Trophoblast cell (in vitro differentiated cells and primary cell): Measurements from ENCODE around the gene IFT57.

ENCODE experiments used
- DNase-seq, 2 donors: peaks; one replicate each; pipeline ENCODE4 v3.0.0-alpha.2; 2016
- H2AFZ ChIP-seq: 2 replicates; pipeline ENCODE4 v1.6.1; 2013; ENCODE audit warnings: low read length, moderate library complexity, mild to moderate bottlenecking; ENCODE audit not compliant: insufficient read depth, poor library complexity
- H2AK5ac ChIP-seq: 2 replicates; pipeline ENCODE4 v1.6.1; 2013; ENCODE audit warnings: mild to moderate bottlenecking, low read length
- H2BK120ac ChIP-seq: 2 replicates; pipeline ENCODE4 v1.6.1; 2013; ENCODE audit warnings: low read length, mild to moderate bottlenecking, moderate library complexity; ENCODE audit not compliant: insufficient read depth, poor library complexity
- H2BK12ac ChIP-seq: 2 replicates; pipeline ENCODE4 v1.6.1; 2013; ENCODE audit warnings: mild to moderate bottlenecking, low read length, moderate library complexity
- H2BK5ac ChIP-seq: 2 replicates; pipeline ENCODE4 v1.6.1; 2013; ENCODE audit warnings: low read length, low read depth, moderate library complexity, mild to moderate bottlenecking; ENCODE audit not compliant: poor library complexity
- H3K14ac ChIP-seq: 2 replicates; pipeline ENCODE4 v1.6.1; 2013; ENCODE audit warnings: mild to moderate bottlenecking, low read length
- H3K18ac ChIP-seq: 2 replicates; pipeline ENCODE4 v1.6.1; 2013; ENCODE audit warnings: mild to moderate bottlenecking, low read length
- H3K23ac ChIP-seq: 2 replicates; pipeline ENCODE4 v1.6.1; 2013; ENCODE audit warnings: low read length
- H3K27ac ChIP-seq: 2 replicates; pipeline ENCODE4 v1.5.1; 2013; ENCODE audit warnings: low read depth, mild to moderate bottlenecking, inconsistent platforms, low read length, moderate library complexity
- H3K27me3 ChIP-seq: 2 replicates; pipeline ENCODE4 v1.6.1; 2013; ENCODE audit warnings: inconsistent platforms, mild to moderate bottlenecking, low read length, moderate library complexity; ENCODE audit not compliant: insufficient read depth
- H3K36me3 ChIP-seq, 2 experiments: 1 replicate in 1 of 2; 2 replicates in 1 of 2; pipeline ENCODE4 v1.6.1; 2013; ENCODE audit warnings: low read length in 2 of 2, mild to moderate bottlenecking in 2 of 2, moderate library complexity in 1 of 2; ENCODE audit not compliant: insufficient read depth in 2 of 2, control insufficient read depth in 1 of 2
- H3K4ac ChIP-seq: 2 replicates; pipeline ENCODE4 v1.6.1; 2013; ENCODE audit warnings: low read depth, mild to moderate bottlenecking, low read length, moderate library complexity
- H3K4me1 ChIP-seq, 2 experiments: 1 replicate in 1 of 2; 2 replicates in 1 of 2; pipeline ENCODE4 v1.6.1; 2013; ENCODE audit warnings: low read length in 2 of 2, mild to moderate bottlenecking in 2 of 2, moderate library complexity in 1 of 2; ENCODE audit not compliant: insufficient read depth in 2 of 2, control insufficient read depth in 1 of 2
- H3K4me2 ChIP-seq: 2 replicates; pipeline ENCODE4 v1.6.1; 2013; ENCODE audit warnings: inconsistent platforms, mild to moderate bottlenecking, low read length, moderate library complexity
- H3K4me3 ChIP-seq: 2 replicates; pipeline ENCODE4 v1.5.1; 2013; ENCODE audit warnings: mild to moderate bottlenecking, low read depth, low read length, inconsistent platforms
- H3K79me1 ChIP-seq: one replicate; pipeline ENCODE4 v1.6.1; 2013; ENCODE audit warnings: low read length
- H3K79me2 ChIP-seq: 2 replicates; pipeline ENCODE4 v1.6.1; 2013; ENCODE audit warnings: low read length, mild to moderate bottlenecking; ENCODE audit not compliant: control insufficient read depth, insufficient read depth, poor library complexity
- H3K9ac ChIP-seq: 2 replicates; pipeline ENCODE4 v1.6.1; 2013; ENCODE audit warnings: mild to moderate bottlenecking, low read length
- H3K9me3 ChIP-seq: 2 replicates; pipeline ENCODE4 v1.6.1; 2013; ENCODE audit warnings: low read depth, mild to moderate bottlenecking, control low read depth, inconsistent platforms, low read length; ENCODE audit not compliant: insufficient read depth
- H4K12ac ChIP-seq: 2 replicates; pipeline ENCODE4 v1.6.1; 2013; ENCODE audit warnings: low read depth, mild to moderate bottlenecking, low read length, moderate library complexity
- H4K8ac ChIP-seq: 2 replicates; pipeline ENCODE4 v1.6.1; 2013; ENCODE audit warnings: low read depth, mild to moderate bottlenecking, low read length, moderate library complexity
- H4K91ac ChIP-seq: one replicate; pipeline ENCODE4 v1.6.1; 2013; ENCODE audit warnings: low read depth, mild to moderate bottlenecking, low read length, moderate library complexity
- WGBS: extraction: QIAGEN DNeasy Blood & Tissue Kit; methylation state at CpG from one replicate; pipeline ENCODE4 v1.1.7; 2013; ENCODE audit warnings: missing lambda C conversion rate; ENCODE audit not compliant: insufficient read length, insufficient coverage; ENCODE audit errors: extremely low coverage; 5-methylcytosine and 5-hydroxymethylcytosine counted together

IFT57 gene

DNA sequence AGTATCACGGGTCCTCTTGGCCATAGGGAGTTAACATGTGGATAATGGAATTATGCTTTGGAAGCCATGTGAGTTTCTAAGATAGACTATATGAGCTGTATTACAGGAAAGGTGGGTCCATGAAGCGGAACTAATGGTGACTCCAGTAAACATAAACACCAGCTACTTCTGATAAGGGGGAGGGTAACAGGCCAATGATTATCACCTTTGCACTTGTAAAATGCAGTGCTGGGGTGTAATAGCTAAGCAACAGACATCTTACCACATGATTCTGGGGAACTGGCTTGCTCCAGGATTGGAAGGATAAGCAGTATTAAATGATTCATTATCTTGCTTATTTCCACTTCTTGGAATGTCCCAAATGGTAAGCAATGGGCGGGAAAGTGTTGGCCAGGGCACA lies 70.0 kb downstream of the IFT57 start:
- no peak overlapping the region for H2AK5ac ChIP-seq
- no peak overlapping the region for H2BK120ac ChIP-seq
- no peaks in the 10 kb centered on the region for H3K79me2 ChIP-seq
- no CpG with 5 or more reads among the region's 3 CpGs for WGBS
- no peak overlapping the region for H4K8ac ChIP-seq
- H3K18ac ChIP-seq = no peak overlapping the region
- no peaks in the 10 kb centered on the region for H3K9me3 ChIP-seq
- H2BK12ac ChIP-seq = no peak overlapping the region
- H3K4me3 ChIP-seq = no peak overlapping the region
- H3K4ac ChIP-seq = no peak overlapping the region
- H2AFZ ChIP-seq = no peak overlapping the region
- no peak overlapping the region for H3K4me2 ChIP-seq
- no peaks in the 10 kb centered on the region for H3K79me1 ChIP-seq
- no peak overlapping the region for H3K9ac ChIP-seq
- no peak overlapping the region for H3K23ac ChIP-seq
- no peaks in the 10 kb centered on the region for H3K36me3 ChIP-seq
- no peak overlapping the region for H4K12ac ChIP-seq
- peaks cover 2 to 4% of the 10 kb centered on the region in 2 experiments for H3K4me1 ChIP-seq
- no peak overlapping the region for H4K91ac ChIP-seq
- no peak overlapping the region for H2BK5ac ChIP-seq
- H3K27ac ChIP-seq = no peak overlapping the region
- H3K14ac ChIP-seq = no peak overlapping the region
- no peak for DNase-seq
- H3K27me3 ChIP-seq = no peaks in the 10 kb centered on the region

DNA sequence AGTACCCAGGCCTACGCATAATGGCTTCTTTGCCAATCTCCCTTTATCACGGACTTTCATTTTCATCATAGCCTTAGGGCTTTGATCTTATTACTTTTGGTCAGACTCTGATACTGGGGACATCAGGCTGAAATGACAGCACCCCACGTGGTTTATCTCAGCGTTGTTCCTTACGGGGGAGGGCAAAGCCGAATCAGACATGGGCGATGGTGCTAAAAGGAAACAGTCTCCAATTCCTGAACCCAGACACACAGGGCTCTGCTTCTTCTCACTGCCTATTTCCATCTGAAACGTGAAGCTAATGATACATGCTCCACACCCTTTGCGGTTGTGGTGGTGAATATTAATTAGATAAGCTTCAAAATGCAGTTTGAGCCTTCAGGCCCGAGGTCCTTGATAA lies 72.0 kb downstream of the IFT57 start:
- H3K79me2 ChIP-seq = no peaks in the 10 kb centered on the region
- no peak overlapping the region for H3K4ac ChIP-seq
- H3K27me3 ChIP-seq = no peaks in the 10 kb centered on the region
- no peak overlapping the region for H2BK120ac ChIP-seq
- no peak overlapping the region for H3K9ac ChIP-seq
- no peaks in the 10 kb centered on the region for H3K79me1 ChIP-seq
- H4K12ac ChIP-seq = no peak overlapping the region
- H3K23ac ChIP-seq = no peak overlapping the region
- no peak overlapping the region for H3K18ac ChIP-seq
- WGBS = no CpG with 5 or more reads among the region's 10 CpGs
- peaks cover 2 to 4% of the 10 kb centered on the region in 2 experiments for H3K4me1 ChIP-seq
- H2AK5ac ChIP-seq = no peak overlapping the region
- no peak overlapping the region for H2BK5ac ChIP-seq
- no peak overlapping the region for H3K4me2 ChIP-seq
- H3K27ac ChIP-seq = no peak overlapping the region
- no peak overlapping the region for H4K8ac ChIP-seq
- H3K14ac ChIP-seq = no peak overlapping the region
- no peak overlapping the region for H3K4me3 ChIP-seq
- H3K36me3 ChIP-seq = no peaks in the 10 kb centered on the region
- H4K91ac ChIP-seq = no peak overlapping the region
- no peak overlapping the region for H2AFZ ChIP-seq
- no peaks in the 10 kb centered on the region for H3K9me3 ChIP-seq
- no peak overlapping the region for H2BK12ac ChIP-seq
- DNase-seq = no peak

DNA sequence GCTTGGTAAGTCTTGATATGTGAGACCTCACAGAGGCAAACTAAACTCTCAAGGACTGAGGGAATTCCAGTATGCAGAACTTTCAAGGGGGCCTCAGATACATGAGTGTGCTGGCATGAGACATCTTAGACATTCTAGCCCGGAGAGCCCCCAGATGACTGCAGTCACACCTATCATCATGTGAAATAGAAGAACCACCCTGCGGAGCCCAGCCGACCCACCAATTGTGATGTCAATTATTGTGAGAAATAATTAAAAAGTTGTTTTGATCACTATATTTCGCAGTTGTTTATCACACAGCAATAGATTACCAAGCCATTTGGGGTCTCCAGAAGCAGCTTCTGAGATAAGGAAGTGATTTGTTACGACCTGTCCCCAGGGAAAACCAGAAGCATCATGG lies 76.1 kb downstream of the IFT57 start:
- no peaks in the 10 kb centered on the region for H3K79me2 ChIP-seq
- no peak overlapping the region for H4K91ac ChIP-seq
- no CpG with 5 or more reads among the region's 5 CpGs for WGBS
- no peak overlapping the region for H3K9ac ChIP-seq
- H3K4me1 ChIP-seq = no peaks in the 10 kb centered on the region
- H2BK12ac ChIP-seq = no peak overlapping the region
- no peak overlapping the region for H3K23ac ChIP-seq
- no peak overlapping the region for H2BK5ac ChIP-seq
- H3K4me3 ChIP-seq = no peak overlapping the region
- no peak overlapping the region for H3K27ac ChIP-seq
- H3K4me2 ChIP-seq = no peak overlapping the region
- DNase-seq = no peak
- no peaks in the 10 kb centered on the region for H3K79me1 ChIP-seq
- no peak overlapping the region for H3K18ac ChIP-seq
- no peak overlapping the region for H3K4ac ChIP-seq
- H3K27me3 ChIP-seq = no peaks in the 10 kb centered on the region
- H2AFZ ChIP-seq = no peak overlapping the region
- H2AK5ac ChIP-seq = no peak overlapping the region
- no peak overlapping the region for H4K8ac ChIP-seq
- no peaks in the 10 kb centered on the region for H3K9me3 ChIP-seq
- no peak overlapping the region for H3K14ac ChIP-seq
- no peak overlapping the region for H4K12ac ChIP-seq
- no peak overlapping the region for H2BK120ac ChIP-seq
- no peaks in the 10 kb centered on the region for H3K36me3 ChIP-seq

DNA sequence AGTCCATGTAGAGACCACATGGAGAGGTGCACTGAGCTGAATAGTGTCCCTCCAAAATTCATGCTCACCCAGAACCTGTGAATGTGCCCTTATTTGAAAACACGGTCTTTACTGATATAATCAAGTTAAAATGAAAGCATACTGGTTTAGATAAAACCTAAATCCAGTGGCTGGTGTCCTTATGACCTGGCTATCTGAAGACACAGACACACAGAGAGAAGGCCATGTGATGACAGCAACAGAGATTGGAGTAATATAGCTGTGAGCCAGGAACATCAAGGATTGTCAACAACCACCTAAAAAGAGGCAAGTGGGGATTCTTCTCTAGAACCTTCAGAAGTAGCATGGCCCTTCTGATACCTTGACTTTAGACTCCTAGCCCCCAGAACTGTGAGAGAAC lies 76.6 kb downstream of the IFT57 start:
- Histone ChIP-seq H2BK12ac (no peak overlapping the region), H2BK5ac (no peak overlapping the region), H3K23ac (no peak overlapping the region), H3K27me3 (no peaks in the 10 kb centered on the region), H3K14ac (no peak overlapping the region), H3K4me2 (no peak overlapping the region), H3K27ac (no peak overlapping the region), H3K4me1 (no peaks in the 10 kb centered on the region), H3K79me2 (no peaks in the 10 kb centered on the region), H2AK5ac (no peak overlapping the region), H4K8ac (no peak overlapping the region), H3K4ac (no peak overlapping the region), H3K4me3 (no peak overlapping the region), H3K79me1 (no peaks in the 10 kb centered on the region), H2BK120ac (no peak overlapping the region), H2AFZ (no peak overlapping the region), H3K9me3 (no peaks in the 10 kb centered on the region), H4K91ac (no peak overlapping the region), H3K18ac (no peak overlapping the region), H3K9ac (no peak overlapping the region), H4K12ac (no peak overlapping the region), H3K36me3 (no peaks in the 10 kb centered on the region)
- no peak for DNase-seq
- no CpG with 5 or more reads among the region's 1 CpG for WGBS
